Activated T-cell treated with anti-CD3 and anti-CD28 coated beads for 1 hour (primary cell): ENCODE measurements around the gene SYT12.

Experiments
- DNase-seq: peaks from one replicate; pipeline ENCODE4 v3.0.0-alpha.2; 2020; ENCODE audit warnings: low read depth

The SYT12 gene

DNA sequence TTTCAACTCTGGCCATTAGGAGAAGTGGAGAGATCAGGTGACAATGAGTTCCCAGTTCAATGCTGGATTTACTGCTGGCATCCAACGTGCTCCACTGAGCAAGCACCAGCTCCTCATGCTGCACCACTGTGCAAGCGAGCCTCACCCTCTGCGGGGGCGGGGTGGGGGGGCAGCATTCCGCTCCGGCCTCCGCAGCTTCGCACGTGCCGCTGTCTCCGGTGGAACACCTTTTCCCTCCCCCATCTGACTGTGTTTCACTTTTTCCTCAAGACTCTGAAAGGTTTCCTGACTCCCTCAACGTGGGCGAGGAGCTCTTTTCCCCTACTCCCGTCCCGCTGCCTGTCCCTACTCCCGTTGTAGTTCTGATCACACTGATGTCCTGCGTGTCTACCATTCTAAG, 32.9 kb downstream of the SYT12 start:
- no peak for DNase-seq

DNA sequence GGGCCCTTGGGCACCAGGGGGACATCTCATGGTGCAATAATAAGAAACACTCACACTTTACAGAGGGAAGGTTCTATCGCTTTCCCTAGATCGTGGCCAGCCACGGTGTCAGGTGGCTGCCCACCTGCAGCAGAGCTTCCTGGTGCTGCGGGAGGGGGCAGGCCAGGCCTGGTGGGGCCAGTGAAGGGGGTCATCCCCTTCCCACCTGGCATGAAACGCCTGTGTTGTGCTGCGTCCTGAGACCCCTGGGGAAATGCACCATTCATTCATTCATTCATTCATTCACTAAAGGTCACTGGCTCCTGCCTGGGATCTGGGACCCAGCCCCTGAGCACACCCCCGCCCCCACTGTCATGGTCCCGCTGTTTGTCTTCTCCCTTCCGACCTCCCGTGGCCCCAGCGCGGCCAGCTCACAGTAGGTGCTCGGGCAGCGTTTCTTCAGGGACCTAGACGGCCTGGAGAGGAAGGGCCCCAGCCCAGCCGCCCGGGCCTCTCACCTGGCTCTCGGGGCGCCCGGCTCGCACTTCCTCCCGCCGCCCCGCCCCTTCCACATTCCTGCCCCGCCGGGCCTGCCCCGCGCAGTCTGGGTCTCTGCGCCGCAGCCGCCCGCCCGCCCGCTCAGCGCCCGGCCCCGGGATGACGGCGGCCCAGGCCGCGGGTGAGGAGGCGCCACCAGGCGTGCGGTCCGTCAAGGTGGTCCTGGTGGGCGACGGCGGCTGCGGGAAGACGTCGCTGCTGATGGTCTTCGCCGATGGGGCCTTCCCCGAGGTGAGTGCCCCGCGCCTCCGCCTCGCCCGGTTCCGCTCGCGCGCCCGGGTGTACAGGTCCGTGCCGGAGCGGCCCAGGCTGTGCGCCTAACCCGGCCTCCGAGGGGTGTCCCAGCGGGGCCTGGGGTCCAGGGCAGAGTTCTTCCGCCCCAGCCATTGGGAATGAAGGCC, 33.6 kb downstream of the SYT12 start, which contains the start of gene RHOD:
Gene RHOD, plus strand, starts transcription at position 581 of the 938 bp plus-strand sequence. Its CDS starts 56 bp downstream, at position 637.
- DNase-seq = peak; percentile 24

DNA sequence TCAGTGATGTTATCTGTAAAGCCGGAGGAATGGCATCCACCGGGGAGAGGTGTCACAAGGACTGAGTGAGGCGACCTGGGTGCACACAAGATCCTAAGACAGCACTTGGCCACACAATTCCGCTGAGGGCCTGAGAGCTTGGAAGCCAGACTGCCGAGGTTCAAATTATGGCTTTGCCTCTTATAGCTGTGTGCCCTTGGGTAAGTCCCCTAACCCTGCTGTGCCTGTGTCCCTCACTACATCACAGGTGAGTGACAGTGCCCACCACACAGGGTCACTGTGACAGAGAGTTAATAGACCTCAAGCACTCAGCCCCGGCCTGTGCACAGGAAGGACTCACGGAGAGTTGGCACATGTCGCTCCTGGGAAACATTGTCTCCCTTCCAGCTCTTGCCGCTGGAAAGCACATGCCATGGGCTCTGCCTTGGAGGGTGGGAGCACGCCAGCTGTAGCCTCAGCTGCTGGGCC, 34.3 kb downstream of the SYT12 start:
- no peak for DNase-seq

DNA sequence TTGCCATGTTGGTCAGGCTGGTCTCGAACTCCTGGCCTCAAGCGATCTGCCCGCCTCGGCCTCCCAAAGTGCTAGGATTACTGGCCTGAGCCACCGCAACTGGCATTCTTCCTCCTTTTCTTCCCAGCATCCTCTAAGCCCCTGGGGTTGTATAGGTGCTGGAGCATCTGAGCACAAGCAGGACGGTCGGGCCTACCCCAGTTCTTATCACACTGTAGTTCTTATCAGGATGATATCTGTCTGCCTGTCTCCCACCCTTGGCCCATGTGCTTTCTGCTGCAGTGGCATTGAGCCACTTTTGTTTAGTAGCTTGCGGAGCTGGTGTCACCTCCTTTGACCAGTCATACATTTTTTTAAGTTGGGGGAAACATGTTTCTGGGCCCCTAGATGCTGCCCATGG, 35.6 kb downstream of the SYT12 start:
- DNase-seq = no peak

DNA sequence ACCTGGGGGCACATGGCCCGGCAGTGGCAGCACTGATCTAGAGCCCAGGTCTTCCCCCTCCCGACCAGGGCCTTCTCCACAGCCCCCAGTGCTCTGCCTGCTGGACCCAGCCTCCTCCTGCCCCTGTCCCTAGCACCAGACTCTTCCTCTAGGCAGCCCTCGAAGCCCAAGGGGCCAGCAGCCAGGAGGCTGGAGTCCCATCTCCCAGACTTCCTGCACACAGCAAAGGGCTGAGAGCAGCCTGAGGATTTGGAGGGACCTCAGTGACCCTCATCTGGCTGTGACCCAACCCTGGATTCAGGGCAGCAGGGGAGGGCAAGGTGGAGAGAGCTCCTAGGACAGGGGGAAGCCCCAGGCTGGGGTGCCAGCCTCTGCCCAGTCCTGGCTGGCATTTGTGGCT, 36.7 kb downstream of the SYT12 start:
- no peak for DNase-seq

DNA sequence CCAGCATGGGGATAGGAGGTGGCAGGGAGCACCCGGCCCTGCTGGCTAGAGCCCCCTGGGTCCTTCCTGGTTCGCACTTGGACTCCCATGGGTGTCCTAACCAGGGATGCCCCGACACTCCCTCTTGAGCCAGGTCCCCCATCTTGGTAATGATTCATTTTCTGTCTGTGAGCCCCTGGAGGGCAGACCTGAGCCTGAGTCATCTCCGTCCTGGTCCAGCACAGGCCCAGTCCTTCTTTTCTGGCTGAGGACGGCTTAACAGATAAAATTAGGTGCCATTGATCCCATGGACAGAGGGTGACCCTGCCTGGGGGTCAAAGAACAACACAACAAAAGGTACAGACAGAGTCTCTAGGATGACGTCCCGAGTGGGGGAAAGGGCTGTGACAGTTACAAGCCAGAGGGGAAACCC, 37.2 kb downstream of the SYT12 start:
- DNase-seq = no peak

DNA sequence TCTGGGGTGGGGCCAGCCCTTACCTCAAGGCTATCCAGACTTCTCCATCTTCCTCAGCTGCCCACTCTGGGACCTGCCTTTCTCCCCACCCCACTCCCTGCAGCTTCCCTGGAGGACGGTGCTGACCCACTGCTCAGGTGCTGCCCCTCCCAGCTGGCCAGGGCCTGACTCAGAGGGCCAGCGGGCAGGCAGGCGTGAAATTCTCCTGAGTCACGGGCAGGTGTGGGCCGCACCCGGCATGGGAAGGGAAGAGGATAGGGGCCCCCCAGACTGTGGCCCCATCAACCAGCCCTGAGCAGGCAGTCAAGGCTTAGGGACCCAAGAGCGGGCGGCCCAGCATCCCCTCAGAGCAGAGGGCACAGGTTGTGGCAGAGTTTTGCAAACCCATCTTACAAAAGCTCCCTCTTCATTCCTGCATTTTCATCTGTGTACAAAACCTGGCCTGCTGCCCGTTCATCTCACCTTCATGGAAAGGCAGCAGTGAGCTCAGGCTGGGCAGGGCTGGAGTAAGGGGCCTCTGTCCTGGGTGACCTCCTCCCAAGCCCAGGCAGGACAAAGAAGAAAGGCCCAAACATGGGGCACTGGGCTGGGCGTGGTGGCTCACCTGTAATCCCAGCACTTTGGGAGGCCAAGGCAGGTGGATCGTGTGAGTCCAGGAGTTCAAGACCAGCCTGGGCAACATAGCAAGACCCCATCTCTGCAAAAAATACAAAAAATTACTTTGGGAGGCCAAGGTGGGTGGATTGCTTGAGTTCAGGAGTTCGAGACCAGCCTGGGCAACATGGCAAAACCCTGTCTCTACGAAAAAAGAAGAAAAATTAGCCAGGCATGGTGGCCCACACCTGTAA, 39.8 kb downstream of the SYT12 start:
- no peak for DNase-seq

DNA sequence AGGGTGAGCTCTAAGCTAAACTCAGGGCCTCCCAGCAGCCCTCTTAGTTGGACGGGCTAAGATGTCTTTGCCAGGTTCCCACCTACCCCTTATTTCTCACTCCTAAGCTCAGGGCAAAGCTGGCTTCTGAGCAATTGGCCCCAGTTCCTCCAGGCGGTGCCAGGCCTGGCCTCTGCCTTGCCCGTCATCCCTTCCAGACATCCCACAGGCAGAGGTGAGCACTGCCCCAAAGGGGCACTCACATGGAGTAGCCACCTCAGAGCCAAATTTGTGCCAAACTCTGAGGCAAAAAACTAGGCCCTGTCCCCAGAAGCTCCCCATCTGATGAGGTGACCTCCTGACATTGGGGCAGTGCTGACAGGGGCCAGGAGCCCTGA, 43.4 kb downstream of the SYT12 start:
- no peak for DNase-seq

DNA sequence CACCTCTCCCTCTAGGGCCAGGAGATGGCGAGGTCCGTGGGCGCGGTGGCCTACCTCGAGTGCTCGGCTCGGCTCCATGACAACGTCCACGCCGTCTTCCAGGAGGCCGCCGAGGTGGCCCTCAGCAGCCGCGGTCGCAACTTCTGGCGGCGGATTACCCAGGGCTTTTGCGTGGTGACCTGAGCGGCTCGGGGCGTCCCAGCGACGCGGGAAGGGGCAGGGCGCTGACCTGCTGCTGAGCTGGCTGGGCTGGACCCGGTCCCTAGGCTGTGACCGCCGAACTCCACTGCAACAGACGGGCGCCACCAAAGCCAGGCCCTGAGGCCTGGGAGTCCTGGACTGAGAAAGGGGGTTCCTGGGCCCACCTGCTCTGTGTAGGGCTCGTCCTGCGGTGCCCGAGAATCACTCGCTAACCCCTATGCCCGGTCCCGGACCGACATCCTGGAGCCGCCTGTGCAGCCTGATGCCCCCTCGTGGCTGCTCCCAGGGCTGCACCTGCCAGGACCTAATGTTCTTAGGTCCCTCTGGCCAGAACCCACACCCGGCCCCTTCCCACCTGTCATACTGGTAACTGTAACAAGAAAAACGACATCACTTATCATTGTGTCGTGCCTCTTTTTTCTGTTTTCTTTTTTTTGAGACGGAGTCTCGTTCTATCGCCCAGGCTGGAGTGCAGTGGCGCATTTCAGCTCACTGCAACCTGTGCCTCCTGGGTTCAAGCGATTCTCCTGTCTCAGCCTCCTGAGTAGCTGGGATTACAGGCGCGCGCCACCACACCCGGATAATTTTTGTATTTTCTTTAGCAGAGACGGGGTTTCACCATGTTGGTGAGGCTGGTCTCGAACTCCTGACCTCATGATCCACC, 48.7 kb downstream of the SYT12 start:
- DNase-seq = peak; percentile 57

DNA sequence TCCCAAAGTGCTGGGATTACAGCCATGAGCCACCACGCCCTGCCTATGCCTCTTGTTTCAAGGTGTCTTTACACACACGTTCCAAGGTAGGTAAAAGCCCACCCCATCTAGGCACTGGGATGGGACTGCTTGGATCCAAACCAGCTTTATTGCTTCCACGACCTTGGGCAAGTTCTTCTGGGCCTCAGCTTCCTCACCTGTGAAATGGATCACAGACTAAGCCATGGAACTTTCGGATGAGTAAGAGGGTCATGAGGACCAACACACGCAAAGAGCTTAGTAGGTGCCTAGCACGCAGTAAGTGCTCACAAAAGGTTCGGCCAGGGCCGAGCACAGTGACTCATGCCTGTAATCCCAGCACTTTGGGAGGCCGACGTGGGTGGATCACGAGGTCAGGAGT, 49.4 kb downstream of the SYT12 start:
- no peak for DNase-seq

DNA sequence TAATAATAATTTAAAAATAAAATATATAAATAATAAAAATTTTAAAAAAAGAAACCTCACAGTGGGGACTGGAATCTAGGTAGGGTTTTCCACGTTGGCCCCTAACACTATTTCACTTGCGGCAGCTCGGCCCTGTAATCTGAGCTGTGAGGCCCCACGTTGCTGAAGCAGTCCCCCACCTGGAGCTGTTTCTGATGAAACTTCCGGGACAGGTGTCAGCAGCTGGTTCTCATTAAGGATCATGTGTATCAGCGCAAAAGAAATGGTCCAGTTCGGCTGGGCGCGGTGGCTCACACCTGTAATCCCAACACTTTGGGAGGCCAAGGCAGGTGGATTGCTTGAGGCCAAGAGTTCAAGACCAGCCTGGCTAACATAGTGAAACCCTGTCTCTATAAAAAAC, 51.0 kb downstream of the SYT12 start:
- no peak for DNase-seq

DNA sequence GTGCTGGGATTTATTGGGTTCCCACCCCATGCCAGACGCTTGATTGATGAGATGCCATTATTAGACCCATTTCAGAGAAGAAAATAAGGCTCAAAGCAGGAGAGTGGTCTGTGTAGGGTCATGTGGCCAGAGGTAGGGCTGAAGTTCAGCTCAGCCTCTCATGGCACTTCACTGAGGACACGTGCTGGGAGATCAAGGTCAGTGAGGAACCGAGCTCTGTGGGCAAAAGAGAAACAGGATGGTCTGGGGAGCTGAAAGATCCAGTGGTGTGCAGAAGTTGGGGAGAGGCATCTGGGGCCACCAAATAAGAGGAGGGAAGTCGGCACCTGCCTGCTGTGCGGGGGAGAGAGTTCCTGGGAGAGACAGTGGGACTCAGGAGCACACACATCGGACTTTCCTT, 53.3 kb downstream of the SYT12 start:
- no peak for DNase-seq

DNA sequence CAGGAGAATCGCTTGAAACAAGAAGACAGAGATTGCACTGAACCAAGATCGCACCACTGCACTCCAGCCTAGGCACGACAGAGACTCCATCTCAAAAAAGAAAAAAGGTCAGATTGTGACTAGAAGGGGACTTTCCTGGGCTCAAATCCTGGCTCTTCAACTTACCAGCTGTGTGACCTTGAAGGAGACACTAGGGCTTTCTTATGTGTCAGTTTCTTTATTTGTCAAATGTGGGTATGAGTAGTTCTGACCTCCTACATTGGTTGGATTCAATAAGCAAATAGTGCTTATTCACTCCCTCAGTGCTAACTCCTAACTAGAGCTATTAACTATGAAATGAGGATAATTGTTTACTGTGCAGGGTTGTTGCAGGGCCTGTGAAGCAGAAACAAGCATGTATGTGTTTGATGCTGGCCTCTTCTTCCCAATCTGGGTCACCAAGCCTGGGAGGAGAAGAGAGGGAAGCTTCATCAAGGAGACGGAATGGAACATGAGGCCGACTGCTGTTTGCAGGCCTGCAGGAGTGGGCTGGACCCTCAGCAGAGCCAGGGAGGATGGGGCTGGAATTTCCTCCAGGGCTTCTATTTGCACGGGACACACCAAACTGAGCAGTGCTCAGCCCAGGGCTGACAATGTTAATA, 56.3 kb downstream of the SYT12 start:
- DNase-seq = no peak

DNA sequence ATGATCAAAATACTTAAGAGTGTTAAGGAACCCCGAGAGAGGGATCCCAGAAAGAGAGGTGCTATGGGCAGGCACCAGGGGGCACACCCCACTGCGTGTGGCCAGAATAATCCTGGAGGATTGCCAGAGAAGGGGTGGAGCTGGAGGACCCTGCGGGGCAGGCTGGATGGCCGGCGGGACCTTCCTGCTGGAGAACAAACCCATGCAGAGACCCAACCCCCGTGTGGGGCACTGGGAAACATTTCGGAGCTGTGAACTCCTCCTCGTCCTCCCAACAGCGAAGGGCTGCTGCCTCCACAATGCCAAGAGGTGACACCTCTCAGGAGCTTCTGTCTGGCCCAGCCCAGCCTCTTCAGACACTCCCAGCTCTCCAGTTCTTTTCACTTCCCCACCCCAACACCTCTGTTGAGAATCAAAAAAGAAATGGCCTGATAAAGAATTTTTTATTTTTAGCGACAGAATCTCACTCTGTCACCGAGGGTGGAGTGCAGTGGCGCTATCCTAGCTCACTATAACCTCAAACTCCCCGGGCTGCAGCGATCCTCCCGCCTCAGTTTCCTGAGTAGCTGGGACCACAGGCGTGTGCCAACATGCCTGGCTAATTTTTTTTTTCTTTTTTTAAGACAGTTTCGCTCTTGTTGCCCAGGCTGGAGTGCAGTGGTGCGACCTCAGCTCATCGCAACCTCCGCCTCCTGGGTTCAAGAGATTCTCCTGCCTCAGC, 59.3 kb downstream of the SYT12 start:
- DNase-seq = no peak

DNA sequence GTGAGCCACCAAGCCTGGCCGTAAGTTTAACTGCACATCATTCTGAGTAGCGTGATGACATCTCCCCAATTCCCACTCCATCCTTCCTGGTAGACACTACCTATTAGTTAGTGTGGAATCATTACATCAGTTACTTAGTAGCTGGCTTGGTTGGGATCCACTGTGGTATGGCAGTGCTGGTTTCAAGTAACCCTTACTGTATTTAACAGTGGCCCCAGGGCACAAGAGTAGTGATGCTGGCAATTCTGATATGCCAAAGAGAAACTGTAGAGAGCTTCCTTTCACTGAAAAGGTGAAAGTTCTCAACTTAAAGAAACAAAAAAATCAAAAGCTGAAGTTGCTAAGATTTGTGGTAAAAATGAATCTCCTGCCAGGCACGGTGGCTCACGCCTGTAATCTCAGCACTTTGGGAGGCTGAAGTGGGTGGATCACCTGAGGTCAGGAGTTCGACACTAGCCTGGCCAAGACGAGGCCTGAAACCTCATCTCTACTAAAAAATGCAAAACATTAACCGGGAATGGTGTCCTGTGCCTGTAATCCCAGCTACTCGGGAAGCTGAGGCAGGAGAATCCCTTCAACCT, 60.9 kb downstream of the SYT12 start:
- no peak for DNase-seq

DNA sequence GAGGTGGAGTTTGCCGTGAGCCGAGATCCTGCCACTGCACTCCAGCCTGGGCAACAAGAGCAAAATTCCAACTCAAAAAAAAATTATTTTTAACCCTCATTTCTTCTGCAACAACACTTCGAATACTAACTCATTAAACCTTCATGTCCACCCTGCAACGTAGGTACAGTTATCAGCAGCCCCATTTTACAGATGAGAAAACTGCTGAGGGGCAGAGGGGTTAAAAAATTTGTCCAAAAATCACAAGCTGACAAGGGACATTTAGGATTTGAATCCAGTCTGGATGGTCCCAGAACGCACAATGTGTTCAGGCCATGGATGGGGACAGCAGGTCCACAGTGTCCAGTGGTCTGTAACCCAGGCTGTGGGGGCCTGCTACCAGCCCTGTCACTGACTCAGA, 62.7 kb downstream of the SYT12 start:
- DNase-seq = no peak

DNA sequence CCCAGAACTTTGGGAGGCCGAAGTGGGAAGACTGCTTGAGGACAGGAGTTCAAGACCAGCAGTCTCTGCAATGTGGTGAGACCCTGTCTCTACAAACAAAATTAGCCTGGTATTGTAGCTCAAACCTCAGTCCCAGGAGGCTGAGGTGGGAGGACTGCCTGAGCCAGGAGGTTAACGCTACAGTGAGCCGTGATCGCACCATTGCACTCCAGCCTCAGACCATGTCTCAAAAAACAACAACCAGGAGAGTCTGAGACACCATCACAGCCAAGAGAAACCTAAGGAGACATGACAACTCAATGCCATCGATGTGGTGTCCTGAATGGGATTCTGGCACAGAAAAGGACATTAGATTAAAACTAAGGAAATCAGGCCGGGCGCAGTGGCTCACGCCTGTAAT, 67.8 kb downstream of the SYT12 start:
- DNase-seq = no peak

DNA sequence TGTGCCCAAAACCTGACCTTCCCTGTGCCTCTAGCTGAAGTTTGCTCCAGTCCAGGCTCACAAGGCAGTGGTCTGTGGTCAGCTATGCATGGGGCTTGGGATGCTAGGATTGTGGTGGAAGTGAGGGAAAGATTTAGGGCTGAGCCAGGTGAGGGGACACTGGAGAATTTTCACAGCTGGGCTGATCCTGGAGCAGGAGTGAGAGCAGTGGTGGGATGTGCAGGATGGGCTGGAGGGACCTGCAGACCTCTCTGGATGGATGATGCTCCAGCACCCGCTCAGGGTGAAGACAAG, 72.2 kb downstream of the SYT12 start:
- no peak for DNase-seq

DNA sequence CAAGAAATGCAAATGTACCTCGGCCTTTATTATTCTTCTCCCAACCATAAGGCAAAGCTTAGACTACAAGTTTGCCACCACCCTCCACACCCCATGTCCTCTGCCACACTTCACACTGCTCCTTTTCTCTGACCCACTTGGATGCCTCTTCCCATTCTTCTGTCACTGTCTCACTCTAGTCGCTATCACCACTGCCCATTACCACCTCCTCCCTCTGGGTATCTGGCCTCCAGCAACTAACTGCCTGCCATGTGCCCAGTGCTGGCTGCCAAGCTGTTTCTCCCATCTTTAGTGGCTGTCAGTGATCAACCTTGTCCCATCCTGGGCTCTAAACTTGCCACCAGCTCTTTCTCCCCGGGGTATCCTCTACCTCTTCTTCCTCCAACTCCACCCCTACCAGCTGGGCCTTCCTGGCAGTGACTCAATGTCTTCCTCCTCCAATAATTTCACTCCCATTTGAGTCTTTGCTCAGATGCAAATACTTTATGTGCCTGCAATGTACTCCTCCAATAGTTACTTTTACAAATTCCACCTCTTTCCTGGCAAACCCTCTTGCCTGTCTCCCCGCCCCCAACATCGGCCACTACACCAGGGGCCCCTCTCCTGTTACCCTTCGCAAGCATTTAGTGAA, 76.0 kb downstream of the SYT12 start:
- no peak for DNase-seq

DNA sequence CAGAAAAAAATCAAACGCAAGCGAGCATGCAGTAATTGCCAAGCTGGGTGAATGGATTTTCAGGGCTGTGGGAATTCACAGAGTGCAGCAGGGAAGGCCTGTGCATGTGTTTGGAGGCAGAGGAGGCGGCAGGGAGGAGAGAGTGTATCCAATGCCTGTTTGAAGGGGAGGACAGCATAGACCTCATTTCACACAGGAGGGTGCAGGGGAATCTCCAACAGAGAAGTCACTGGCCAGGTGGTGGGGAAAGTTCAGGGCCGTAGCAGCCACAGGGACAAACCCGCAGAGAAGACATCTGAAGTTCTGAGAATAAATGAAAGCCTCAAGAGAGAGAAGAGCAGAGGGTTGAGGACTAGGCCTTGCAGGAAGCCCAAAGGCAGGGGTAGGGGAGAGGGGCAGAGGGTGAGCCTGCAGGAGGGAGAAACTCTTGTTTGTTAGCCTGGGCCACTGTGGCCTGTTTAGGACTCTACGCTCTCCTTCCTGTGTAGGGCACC, 76.9 kb downstream of the SYT12 start:
- no peak for DNase-seq
